ENCODE measurements around the gene CREB3L4. TPM values are rescaled to one million over a fixed set of nuclear protein-coding genes. Genes with fewer than 3 reads are reported as not detected.
A peak's percentile ranks its signal among the peaks of the same experiment; 100 is the strongest.

CREB3L4 gene
- total and polyA plus RNA-seq, 2 of the 4 experiments (the other 2 are of a cell fraction) = 6.5 to 9.8 TPM

GRCh38 chr1:154014154-154014907 lies 46.6 kb downstream of the CREB3L4 start:
- WGBS, 2 experiments (ENCODE audit: extremely low coverage in 2 of 2, insufficient read length in 1 of 2) = no CpG with 5 or more reads among the region's 3 CpGs
- no peak overlapping the region for H2AK5ac ChIP-seq (ENCODE audit: low read depth, low read length)
- no peak overlapping the region for H2AK9ac ChIP-seq (replicated peaks; ENCODE audit: low read depth, low read length, poor library complexity)
- no peaks in the 10 kb centered on the region for H3K36me3 ChIP-seq (ENCODE audit: control insufficient read depth, insufficient read depth, low read length)
- H3K27ac ChIP-seq (ENCODE audit: insufficient read depth, low read length) = no peak overlapping the region
- no peak overlapping the region for H3K4me2 ChIP-seq (ENCODE audit: low read depth, low read length)
- no peak overlapping the region for H3K23ac ChIP-seq (ENCODE audit: low read depth, low read length)
- H3K4me3 ChIP-seq (ENCODE audit: insufficient read depth, low read depth, low read length) = no peak overlapping the region
- ChIA-PET POLR2A (ENCODE audit: unreplicated experiment) (no interaction called here), CTCF (no interaction called here)
- ATAC-seq (ENCODE audit: low read depth) (peak; percentile 88), DNase-seq (peak; percentile 76)
- H3K18ac ChIP-seq (ENCODE audit: low read depth, low read length) = no peak overlapping the region
- no peaks in the 10 kb centered on the region for H3K27me3 ChIP-seq (ENCODE audit: control insufficient read depth, insufficient read depth, low read length)
- no peak overlapping the region for H3K14ac ChIP-seq (replicated peaks; ENCODE audit: low read depth, low read length)
- no TSS peak for BruUV-seq (replicated peaks)
- in situ Hi-C loops (cut with MboI; ENCODE audit: low sequenced_read_pairs) (loop anchor here (10.0 kb wide), 1 partner anchor 130 kb away; no protein-coding TSS in a partner anchor), dilution Hi-C loops (cut with HindIII; ENCODE audit: low sequenced_read_pairs, unreplicated experiment) (no loop called here), intact Hi-C loops (cut with micrococcal nuclease) (no loop called here)
- H2BK120ac ChIP-seq (ENCODE audit: low read depth, low read length) = no peak overlapping the region
- no peak overlapping the region for H2BK15ac ChIP-seq (ENCODE audit: low read depth, low read length)
- H3K79me1 ChIP-seq (ENCODE audit: low read depth in 1 of 2, low read length in 2 of 2) = no peaks in the 10 kb centered on the region
- H3K4me1 ChIP-seq (ENCODE audit: control insufficient read depth, insufficient read depth, low read length) = no peaks in the 10 kb centered on the region
- H4K8ac ChIP-seq (ENCODE audit: low read depth in 2 of 2, low read length in 2 of 2) = no peak overlapping the region
- no peak overlapping the region for H3K9ac ChIP-seq (ENCODE audit: low read depth, low read length)
- no peak overlapping the region for H2BK20ac ChIP-seq (ENCODE audit: low read depth, low read length)
- no peak overlapping the region for H4K5ac ChIP-seq (ENCODE audit: low read depth, low read length)
- no peaks in the 10 kb centered on the region for H3K9me3 ChIP-seq (ENCODE audit: control insufficient read depth, insufficient read depth, low read length)
- H4K20me1 ChIP-seq (ENCODE audit: insufficient read depth, low read length) = no peaks in the 10 kb centered on the region
- TF ChIP-seq RAD21 (IDR thresholded peaks at IDR 0.05; ENCODE audit: low read length) = no peak
- no peak for TF ChIP-seq POLR2A (IDR thresholded peaks at IDR 0.05; ENCODE audit: low read depth, low read length)
- TF ChIP-seq FOS (IDR thresholded peaks at IDR 0.05; ENCODE audit: low read depth, low read length) = 0 out of 2 replicates have a peak, but pooled peaks have one; percentile 19
- TF ChIP-seq MAFK (IDR thresholded peaks at IDR 0.05; ENCODE audit: low read depth, low read length) = no peak
- no peak for TF ChIP-seq NFE2L2 (IDR thresholded peaks at IDR 0.05; ENCODE audit: low read depth, low read length)
- TF ChIP-seq CTCF (conservative IDR thresholded peaks at IDR 0.05; ENCODE audit: low read depth, low read length) = no peak
- no peak for TF ChIP-seq MAZ (IDR thresholded peaks at IDR 0.05; ENCODE audit: borderline replicate concordance, low read depth, low read length)
- peak; percentile 67 for TF ChIP-seq CEBPB (IDR thresholded peaks at IDR 0.05; ENCODE audit: low read depth, low read length)
- TF ChIP-seq RFX5 (IDR thresholded peaks at IDR 0.05; ENCODE audit: low read depth, low read length) = no peak
- TF ChIP-seq SMC3 (IDR thresholded peaks at IDR 0.05; ENCODE audit: low read depth, low read length) = no peak
- TF ChIP-seq ELK1 (IDR thresholded peaks at IDR 0.05; ENCODE audit: borderline replicate concordance, low read depth, low read length) = no peak
- no peak for TF ChIP-seq RCOR1 (IDR thresholded peaks at IDR 0.05; ENCODE audit: insufficient replicate concordance, low read length)
- TF ChIP-seq BHLHE40 (IDR thresholded peaks at IDR 0.05; ENCODE audit: low read depth, low read length) = no peak
- no peak for TF ChIP-seq CHD1 (IDR thresholded peaks at IDR 0.05; ENCODE audit: low read depth, low read length)
- no peak for TF ChIP-seq USF2 (IDR thresholded peaks at IDR 0.05; ENCODE audit: low read depth, low read length)
- no peak overlapping the region for H4K91ac ChIP-seq (ENCODE audit: insufficient read depth, low read depth, low read length)
- no peak overlapping the region for H3K56ac ChIP-seq (ENCODE audit: extremely low read depth, insufficient read depth, low read length)
- no peak overlapping the region for H2AFZ ChIP-seq (replicated peaks; ENCODE audit: low read length, poor library complexity)
- H3K4ac ChIP-seq (ENCODE audit: low read depth, low read length) = no peak overlapping the region
- no peaks in the 10 kb centered on the region for H3K9me1 ChIP-seq (ENCODE audit: insufficient read depth, low read length)
- H2BK5ac ChIP-seq (ENCODE audit: low read depth, low read length, poor library complexity, severe bottlenecking) = no peak overlapping the region
